Measurements from ENCODE around the gene PPP6R3.

- no peak for TF ChIP-seq EZH2 (IDR thresholded peaks at IDR 0.05; ENCODE audit: borderline replicate concordance, low read depth, low read length, poor library complexity, severe bottlenecking)
- TF ChIP-seq CTCF (conservative IDR thresholded peaks at IDR 0.05; ENCODE audit: low read depth, low read length), result no peak
These were observed 195.3 kb downstream of the PPP6R3 start for GRCh38 chr11:68655806-68656205.
